ENCODE results near the gene CXCR3. TPM values are rescaled to one million over a fixed set of nuclear protein-coding genes. Genes with fewer than 3 reads are reported as not detected.

The CXCR3 gene
- total RNA-seq, 1 donor from 2014 or later: not detected

DNA sequence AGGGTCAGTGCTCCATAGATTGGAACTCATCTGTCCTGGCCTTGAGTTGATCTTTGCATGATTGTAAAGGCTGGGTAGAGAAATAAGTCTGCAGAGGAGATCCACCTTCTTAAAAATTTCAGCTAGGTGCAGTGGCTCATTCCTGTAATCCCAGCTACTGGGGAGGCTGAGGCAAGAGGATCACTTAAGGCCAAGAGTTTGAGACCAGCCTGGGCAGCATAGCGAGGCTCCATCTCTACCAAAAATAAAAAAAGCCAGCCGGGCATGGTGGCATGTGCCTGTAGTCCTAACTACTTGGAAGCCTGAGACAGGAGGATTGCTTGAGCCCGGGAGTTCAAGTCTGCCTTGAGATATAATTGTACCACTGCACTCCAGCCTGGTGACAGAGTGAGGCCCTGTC lies 476 bp upstream of the CXCR3 start:
- TF ChIP-seq, protein P1, sequence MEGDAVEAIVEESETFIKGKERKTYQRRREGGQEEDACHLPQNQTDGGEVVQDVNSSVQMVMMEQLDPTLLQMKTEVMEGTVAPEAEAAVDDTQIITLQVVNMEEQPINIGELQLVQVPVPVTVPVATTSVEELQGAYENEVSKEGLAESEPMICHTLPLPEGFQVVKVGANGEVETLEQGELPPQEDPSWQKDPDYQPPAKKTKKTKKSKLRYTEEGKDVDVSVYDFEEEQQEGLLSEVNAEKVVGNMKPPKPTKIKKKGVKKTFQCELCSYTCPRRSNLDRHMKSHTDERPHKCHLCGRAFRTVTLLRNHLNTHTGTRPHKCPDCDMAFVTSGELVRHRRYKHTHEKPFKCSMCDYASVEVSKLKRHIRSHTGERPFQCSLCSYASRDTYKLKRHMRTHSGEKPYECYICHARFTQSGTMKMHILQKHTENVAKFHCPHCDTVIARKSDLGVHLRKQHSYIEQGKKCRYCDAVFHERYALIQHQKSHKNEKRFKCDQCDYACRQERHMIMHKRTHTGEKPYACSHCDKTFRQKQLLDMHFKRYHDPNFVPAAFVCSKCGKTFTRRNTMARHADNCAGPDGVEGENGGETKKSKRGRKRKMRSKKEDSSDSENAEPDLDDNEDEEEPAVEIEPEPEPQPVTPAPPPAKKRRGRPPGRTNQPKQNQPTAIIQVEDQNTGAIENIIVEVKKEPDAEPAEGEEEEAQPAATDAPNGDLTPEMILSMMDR (IDR thresholded peaks at IDR 0.05; ENCODE audit: unreplicated experiment): no peak
- no peak for DNase-seq (ENCODE audit: low spot score in 2 of 2, unreplicated experiment in 2 of 2)
- peaks cover 9% of the 10 kb centered on the region for H3K9me3 Mint-ChIP-seq
- H3K4me1 Mint-ChIP-seq: peaks cover 4% of the 10 kb centered on the region
- no peaks in the 10 kb centered on the region for H3K36me3 Mint-ChIP-seq
- no peak overlapping the region for H3K27ac Mint-ChIP-seq
- no peak overlapping the region for H3K4me3 Mint-ChIP-seq
- H3K27me3 Mint-ChIP-seq (ENCODE audit: low read depth): no peaks in the 10 kb centered on the region

DNA sequence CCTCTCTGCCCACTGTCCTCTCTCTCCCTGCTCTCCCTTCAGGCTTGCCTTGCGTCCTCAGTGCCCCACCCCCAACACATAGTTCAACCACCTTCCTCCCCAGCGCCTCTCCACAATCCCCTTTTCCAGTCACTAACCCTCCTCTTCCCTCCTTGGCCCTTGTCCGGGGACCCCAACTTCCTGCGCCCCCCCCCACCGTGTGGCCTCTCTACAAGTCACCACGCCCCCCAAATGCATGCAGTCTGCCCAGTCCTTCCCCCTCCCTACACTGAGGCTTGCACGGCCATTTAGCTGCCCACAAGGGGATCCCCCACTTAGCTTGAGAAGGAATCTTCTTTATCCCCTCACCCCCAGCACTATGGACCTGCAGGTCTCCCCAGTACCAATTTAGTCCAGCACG lies 569 bp downstream of the CXCR3 start:
- no peak overlapping the region for H3K4me3 Mint-ChIP-seq
- H3K9me3 Mint-ChIP-seq: peaks cover 9% of the 10 kb centered on the region
- peaks cover 5% of the 10 kb centered on the region for H3K36me3 Mint-ChIP-seq
- no peaks in the 10 kb centered on the region for H3K27me3 Mint-ChIP-seq (ENCODE audit: low read depth)
- peaks cover 2% of the 10 kb centered on the region for H3K4me1 Mint-ChIP-seq
- DNase-seq (ENCODE audit: low spot score in 2 of 2, unreplicated experiment in 2 of 2): no peak
- no peak overlapping the region for H3K27ac Mint-ChIP-seq
- TF ChIP-seq, protein P1 (IDR thresholded peaks at IDR 0.05; ENCODE audit: unreplicated experiment): no peak

DNA sequence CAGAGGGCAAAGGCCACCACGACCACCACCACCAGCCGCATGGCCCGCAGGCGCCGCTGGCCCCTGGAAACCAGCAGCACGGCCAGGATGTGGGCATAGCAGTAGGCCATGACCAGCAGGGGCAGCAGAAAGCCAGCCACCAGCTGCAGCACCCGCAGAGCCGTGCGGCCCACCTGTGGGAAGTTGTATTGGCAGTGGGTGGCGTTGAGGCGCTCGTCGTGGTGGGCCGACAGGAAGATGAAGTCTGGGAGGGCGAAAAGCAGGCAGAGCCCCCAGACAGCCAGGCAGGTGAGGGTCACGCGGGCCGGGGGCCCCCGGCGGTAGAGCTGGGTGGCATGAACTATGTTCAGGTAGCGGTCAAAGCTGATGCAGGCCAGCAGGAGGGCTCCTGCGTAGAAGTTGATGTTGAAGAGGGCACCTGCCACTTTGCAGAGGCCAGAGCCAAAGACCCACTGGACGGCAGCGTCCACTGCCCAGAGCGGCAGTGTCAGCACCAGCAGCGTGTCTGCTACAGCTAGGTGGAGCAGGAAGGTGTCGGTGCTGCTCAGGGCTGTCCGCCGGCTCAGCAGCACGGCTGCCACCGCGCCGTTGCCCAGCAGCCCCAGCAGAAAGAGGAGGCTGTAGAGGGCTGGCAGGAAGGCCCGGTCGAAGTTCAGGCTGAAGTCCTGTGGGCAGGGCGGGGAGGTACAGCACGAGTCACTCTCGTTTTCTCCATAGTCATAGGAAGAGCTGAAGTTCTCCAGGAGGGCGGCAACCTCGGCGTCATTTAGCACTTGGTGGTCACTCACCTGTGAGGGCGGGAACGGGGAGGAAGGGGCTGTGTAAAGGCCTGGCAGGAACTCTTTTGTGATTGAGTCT lies 1.4 kb downstream of the CXCR3 start:
- no peak for DNase-seq (ENCODE audit: low spot score in 2 of 2, unreplicated experiment in 2 of 2)
- TF ChIP-seq, protein P1 (IDR thresholded peaks at IDR 0.05; ENCODE audit: unreplicated experiment): no peak
- Mint-ChIP-seq H3K27me3 (ENCODE audit: low read depth) (no peaks in the 10 kb centered on the region), H3K4me3 (no peak overlapping the region), H3K4me1 (no peaks in the 10 kb centered on the region), H3K9me3 (peaks cover 9% of the 10 kb centered on the region), H3K36me3 (peaks cover 8% of the 10 kb centered on the region), H3K27ac (no peak overlapping the region)

DNA sequence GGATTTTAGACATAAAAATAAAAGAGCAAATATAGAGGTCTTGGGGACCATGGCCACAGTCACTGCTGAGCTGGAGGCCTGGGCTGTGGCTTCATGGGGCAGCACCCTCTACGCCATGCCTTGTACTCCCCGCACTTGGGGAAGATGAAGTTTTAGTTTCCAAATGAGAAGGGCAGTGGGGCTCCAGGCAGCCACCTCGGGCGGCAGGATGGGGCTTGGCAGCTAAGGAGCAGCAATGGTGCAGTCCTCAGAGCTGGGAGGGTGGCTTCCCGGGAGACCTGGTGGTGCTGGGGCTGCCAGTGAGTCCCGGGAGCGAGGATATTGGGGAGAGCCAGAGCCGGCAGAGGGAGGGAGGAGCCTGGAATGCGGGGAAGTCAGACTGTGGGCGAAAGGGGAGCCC lies 2.4 kb downstream of the CXCR3 start:
- TF ChIP-seq, protein P1 (IDR thresholded peaks at IDR 0.05; ENCODE audit: unreplicated experiment): no peak
- Mint-ChIP-seq H3K36me3 (peaks cover 11% of the 10 kb centered on the region), H3K4me3 (no peak overlapping the region), H3K9me3 (peaks cover 9% of the 10 kb centered on the region), H3K27me3 (ENCODE audit: low read depth) (no peaks in the 10 kb centered on the region), H3K27ac (no peak overlapping the region), H3K4me1 (no peaks in the 10 kb centered on the region)
- DNase-seq (ENCODE audit: low spot score in 2 of 2, unreplicated experiment in 2 of 2): no peak

DNA sequence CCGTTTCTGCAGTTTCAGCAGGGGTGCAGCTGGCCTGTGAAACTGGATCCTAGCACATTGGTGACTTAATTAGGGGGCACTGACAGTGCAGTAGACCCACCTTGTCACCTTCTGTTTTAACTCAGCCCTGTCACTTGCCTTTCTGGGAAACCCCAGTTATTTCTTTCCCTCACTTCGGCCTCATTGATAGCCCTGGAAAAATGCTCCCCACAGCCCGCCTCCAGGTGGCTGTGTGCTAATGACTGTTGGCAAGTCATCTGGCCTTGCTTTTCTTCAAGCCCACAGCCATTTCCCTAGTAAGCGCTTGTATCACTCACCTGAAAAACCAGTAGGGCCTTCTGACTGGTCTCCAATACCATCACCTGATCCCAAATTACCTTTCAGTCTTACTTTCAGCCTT lies 3.3 kb downstream of the CXCR3 start:
- peaks cover 1% of the 10 kb centered on the region for H3K9me3 Mint-ChIP-seq
- no peak overlapping the region for H3K4me3 Mint-ChIP-seq
- no peak overlapping the region for H3K27ac Mint-ChIP-seq
- no peaks in the 10 kb centered on the region for H3K27me3 Mint-ChIP-seq (ENCODE audit: low read depth)
- no peak for DNase-seq (ENCODE audit: low spot score in 2 of 2, unreplicated experiment in 2 of 2)
- TF ChIP-seq, protein P1 (IDR thresholded peaks at IDR 0.05; ENCODE audit: unreplicated experiment): no peak
- no peaks in the 10 kb centered on the region for H3K4me1 Mint-ChIP-seq
- peaks cover 15% of the 10 kb centered on the region for H3K36me3 Mint-ChIP-seq

Measured in mesothelial cell of epicardium (in vitro differentiated cells).